Cardiac atrium fibroblast (primary cell): ENCODE data around the gene GPSM3. TPM values are rescaled to one million over a fixed set of nuclear protein-coding genes. Genes with fewer than 3 reads are reported as not detected.

ENCODE experiments used
- total RNA-seq: library from RNA; depleted of rRNA; stranded (reverse); fragments of >200 nt; gene quantifications from 2 replicates; pipeline ENCODE4 v1.2.3, GENCODE V29; 2015

The GPSM3 gene
- 7.0 and 7.4 TPM in 2 replicates for total RNA-seq

GRCh38 chr6:32192608-32193039, at the start of gene GPSM3:
GPSM3 (minus strand) TSS chr6:32192643; CDS start chr6:32192513, 130 bp downstream.

GRCh38 chr6:32223258-32224235, 31.1 kb upstream of the GPSM3 start, which contains the start of gene NOTCH4:
NOTCH4 (minus strand) TSS chr6:32224067; CDS start chr6:32223928, 139 bp downstream.

GRCh38 chr6:32190054-32190851, 2.2 kb downstream of the GPSM3 start, which contains the start of gene PBX2:
PBX2 (minus strand) TSS chr6:32190202; CDS start chr6:32189915, 287 bp downstream.

GRCh38 chr6:32184084-32184640, 8.3 kb downstream of the GPSM3 start, which contains the start of gene AGER:
AGER (minus strand) TSS chr6:32184253; CDS start chr6:32184222, 31 bp downstream.

GRCh38 chr6:32177788-32178546, 14.5 kb downstream of the GPSM3 start, which contains the start of gene RNF5:
RNF5 (plus strand) TSS chr6:32178405; CDS start chr6:32178512, 107 bp downstream.

GRCh38 chr6:32175711-32176475, 16.6 kb downstream of the GPSM3 start, which contains the start of gene AGPAT1:
AGPAT1 (minus strand) TSS chr6:32176084; CDS start chr6:32171496, 4,588 bp downstream.

GRCh38 chr6:32164295-32164694, 28.1 kb downstream of the GPSM3 start, which contains the start of gene EGFL8:
EGFL8 (plus strand) TSS chr6:32164595; CDS start chr6:32166166, 1,571 bp downstream.

GRCh38 chr6:32153564-32154513, 38.6 kb downstream of the GPSM3 start, which contains the start of gene PPT2:
PPT2 (plus strand) TSS chr6:32154141; CDS start chr6:32154595, 454 bp downstream.

GRCh38 chr6:32151863-32152768, 40.3 kb downstream of the GPSM3 start, which contains the start of gene PRRT1:
PRRT1 (minus strand) TSS chr6:32151939; CDS start chr6:32151827, 112 bp downstream.

Other genes starting within 250 kb of the GPSM3 start
- gene CFB, start 246.5 kb downstream of the GPSM3 start, total RNA-seq: 12.6 and 103 TPM in 2 replicates
- 80.2 and 82.0 TPM in 2 replicates for gene NELFE, start 233.7 kb downstream of the GPSM3 start, total RNA-seq
- gene SKIC2, start 233.5 kb downstream of the GPSM3 start, total RNA-seq: 28.0 and 44.9 TPM in 2 replicates
- gene DXO, start 220.5 kb downstream of the GPSM3 start, total RNA-seq: 18.6 and 25.5 TPM in 2 replicates
- 12.1 and 14.7 TPM in 2 replicates for gene C4A, start 210.6 kb downstream of the GPSM3 start, total RNA-seq
- 6.0 TPM in 2 replicates for gene C4B, start 177.8 kb downstream of the GPSM3 start, total RNA-seq
- 0.49 TPM in 1 of 2 replicates, not detected in the other for gene CYP21A2, start 154.2 kb downstream of the GPSM3 start, total RNA-seq
- 41.5 and 45.3 TPM in 2 replicates for gene TNXB, start 83.3 kb downstream of the GPSM3 start, total RNA-seq
- 19.5 and 20.7 TPM in 2 replicates for gene ATF6B, start 64.4 kb downstream of the GPSM3 start, total RNA-seq
- 2.3 and 3.9 TPM in 2 replicates for gene FKBPL, start 62.4 kb downstream of the GPSM3 start, total RNA-seq
- 0.16 TPM in 1 of 2 replicates, not detected in the other for gene PRRT1, start 40.7 kb downstream of the GPSM3 start, total RNA-seq
- 9.4 and 16.1 TPM in 2 replicates for gene PPT2, start 38.5 kb downstream of the GPSM3 start, total RNA-seq
- 0.97 and 7.2 TPM in 2 replicates for gene EGFL8, start 28.0 kb downstream of the GPSM3 start, total RNA-seq
- gene AGPAT1, start 16.6 kb downstream of the GPSM3 start, total RNA-seq: 52.0 and 62.9 TPM in 2 replicates
- gene RNF5, start 14.2 kb downstream of the GPSM3 start, total RNA-seq: 25.1 and 34.2 TPM in 2 replicates
- gene AGER, start 8.4 kb downstream of the GPSM3 start, total RNA-seq: 1.6 and 2.6 TPM in 2 replicates
- 14.3 and 17.3 TPM in 2 replicates for gene PBX2, start 2.4 kb downstream of the GPSM3 start, total RNA-seq
- 4.2 and 5.0 TPM in 2 replicates for gene NOTCH4, start 31.4 kb upstream of the GPSM3 start, total RNA-seq
- not detected in 2 replicates for gene TSBP1, start 179.3 kb upstream of the GPSM3 start, total RNA-seq
- not detected in 2 replicates for gene BTNL2, start 214.5 kb upstream of the GPSM3 start, total RNA-seq
- 0.16 TPM in 1 of 2 replicates, not detected in the other for gene HLA-DRA, start 247.2 kb upstream of the GPSM3 start, total RNA-seq